Ammon's horn (tissue), 1 donor: ENCODE results near the gene SAFB2.
A peak's percentile ranks its signal among the peaks of the same experiment; 100 is the strongest.

Experiments
- DNase-seq: peaks from one replicate; pipeline ENCODE4 v3.0.0-alpha.2; 2016; ENCODE audit warnings: low spot score

SAFB2 gene

DNA sequence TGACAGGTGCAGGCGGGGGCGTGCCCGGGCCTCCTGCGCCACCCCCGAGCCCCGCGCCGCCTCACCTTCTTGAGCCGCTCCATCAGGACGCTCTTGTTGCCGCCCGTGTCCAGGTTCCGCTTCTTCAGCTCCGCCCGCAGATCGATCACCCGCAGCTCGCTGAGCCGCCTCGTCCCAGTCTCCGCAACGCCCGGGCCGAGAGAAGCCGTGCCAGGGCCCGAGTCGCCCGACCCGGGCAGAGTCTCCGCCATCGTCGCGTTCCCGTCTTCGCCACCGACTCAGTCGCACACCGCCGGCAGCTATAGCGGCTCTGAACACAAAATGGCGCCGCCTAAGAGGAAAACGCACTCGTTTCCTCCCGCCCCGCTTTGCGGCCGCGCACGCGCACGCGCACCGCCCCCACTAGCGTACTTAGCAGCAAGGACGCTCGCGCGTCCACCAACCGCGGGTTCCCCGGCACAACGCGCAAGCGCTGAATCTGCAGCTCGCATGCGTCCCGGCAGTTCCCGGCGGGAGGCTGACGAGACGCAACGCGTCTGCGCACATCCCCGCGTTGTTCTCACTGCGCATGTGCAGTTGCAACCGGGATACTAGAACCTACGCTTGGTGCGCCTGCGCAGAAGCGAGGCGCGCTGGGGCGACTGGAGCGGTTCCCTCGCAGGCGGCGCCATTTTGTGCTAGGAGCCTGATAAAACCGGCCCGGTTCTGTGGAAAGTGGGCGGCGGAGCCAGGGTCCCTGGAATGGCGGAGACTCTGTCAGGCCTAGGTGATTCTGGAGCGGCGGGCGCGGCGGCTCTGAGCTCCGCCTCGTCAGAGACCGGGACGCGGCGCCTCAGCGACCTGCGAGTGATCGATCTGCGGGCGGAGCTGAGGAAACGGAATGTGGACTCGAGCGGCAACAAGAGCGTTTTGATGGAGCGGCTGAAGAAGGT, at the start of gene SAFB2, which contains the start of gene SAFB:
Gene SAFB2 (minus strand): TSS at position 312 of the 932 bp plus-strand sequence. CDS start 61 bp downstream, at position 251.
Gene SAFB (plus strand): TSS at position 619 of the 932 bp plus-strand sequence. CDS start 123 bp downstream, at position 742.
- peak; percentile 98 for DNase-seq

DNA sequence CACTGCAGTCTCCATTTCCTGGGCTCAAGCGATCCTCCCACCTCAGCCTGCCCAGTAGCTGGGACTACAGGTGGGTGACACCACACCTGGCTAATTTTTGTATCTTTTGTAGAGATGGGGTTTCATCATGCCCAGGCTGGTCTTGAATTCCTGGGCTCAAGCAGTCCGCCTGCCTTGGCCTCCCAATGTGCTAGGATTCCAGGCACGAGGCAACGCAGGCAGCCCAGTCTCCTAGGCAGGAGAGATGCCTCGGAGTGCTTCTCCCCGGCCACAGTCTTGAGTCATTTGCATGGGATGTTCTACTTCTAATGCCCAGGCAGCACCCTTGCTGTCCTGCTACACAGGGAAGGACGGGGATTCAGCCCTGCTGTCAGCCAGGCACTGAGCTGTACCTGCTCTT, 49.0 kb upstream of the SAFB2 start:
- DNase-seq, result no peak

DNA sequence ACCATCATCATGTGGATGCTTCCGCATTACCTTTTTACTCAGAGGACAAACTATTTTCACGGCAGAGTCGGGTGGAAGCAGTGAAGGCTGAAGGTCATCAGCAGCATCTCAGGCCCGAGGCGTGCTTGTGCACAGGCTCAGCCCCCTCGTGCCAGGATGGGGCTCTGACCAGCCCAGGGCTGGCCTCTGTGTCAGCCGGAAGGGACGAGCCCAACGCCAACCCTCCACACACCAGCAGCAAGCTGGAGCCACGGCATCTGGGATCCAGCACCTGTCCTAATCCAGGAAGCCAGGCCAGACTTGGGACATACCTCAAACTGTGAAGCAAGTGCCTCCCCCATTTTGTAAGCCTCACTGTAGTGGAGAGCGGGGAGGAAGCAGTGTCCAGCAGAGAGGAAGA, 46.6 kb upstream of the SAFB2 start:
- no peak for DNase-seq

DNA sequence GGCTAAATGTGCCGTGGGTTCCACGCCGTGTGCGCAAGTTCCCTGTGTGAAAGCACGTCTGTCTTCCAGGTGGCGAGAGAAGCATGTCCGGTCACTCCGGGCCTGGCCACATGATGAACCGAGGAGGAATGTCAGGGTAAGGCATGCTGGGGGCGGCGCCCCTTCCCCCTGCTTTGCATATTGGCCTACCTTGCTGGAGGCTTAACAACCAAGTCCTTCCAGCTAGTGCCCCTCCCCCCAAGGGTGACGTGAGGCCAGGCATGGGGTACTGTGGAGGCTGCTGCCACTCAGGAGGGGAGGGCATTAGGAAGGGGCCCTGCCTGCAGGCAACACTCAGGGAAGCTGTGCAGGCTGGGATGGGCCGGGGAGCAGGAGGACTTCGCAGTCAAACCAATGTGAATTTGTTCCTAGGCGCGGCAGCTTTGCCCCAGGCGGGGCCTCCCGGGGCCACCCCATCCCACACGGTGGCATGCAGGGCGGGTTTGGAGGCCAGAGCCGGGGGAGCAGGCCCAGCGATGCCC, 45.2 kb upstream of the SAFB2 start:
- no peak for DNase-seq

DNA sequence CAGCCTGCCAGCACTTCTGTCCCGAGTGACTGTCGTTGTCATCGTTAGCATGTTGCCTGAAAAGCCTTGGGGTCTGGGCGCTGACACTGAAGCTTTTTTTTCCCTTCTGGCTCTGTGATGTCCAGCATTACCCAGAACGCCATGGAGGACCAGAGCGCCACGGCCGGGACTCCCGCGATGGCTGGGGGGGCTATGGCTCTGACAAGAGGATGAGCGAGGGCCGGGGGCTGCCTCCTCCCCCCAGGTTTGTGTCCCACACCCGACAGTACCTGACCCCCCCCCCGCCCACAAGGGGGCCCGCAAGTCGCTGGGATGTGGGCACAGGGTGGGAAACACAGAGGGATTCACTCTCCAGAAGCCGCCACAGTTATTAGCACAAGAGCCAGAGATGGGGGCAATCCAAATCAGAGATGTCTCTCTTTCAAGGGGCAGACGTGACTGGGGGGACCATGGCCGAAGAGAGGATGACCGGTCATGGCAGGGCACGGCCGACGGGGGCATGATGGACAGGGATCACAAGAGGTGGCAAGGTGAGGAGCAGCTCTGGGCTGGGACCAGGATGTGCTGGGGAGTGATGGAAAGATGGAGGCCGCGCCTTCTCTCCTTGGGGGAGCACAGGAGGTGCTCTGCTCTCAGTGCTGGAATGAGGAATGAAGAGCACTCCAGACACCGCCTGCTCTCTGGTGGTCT, 44.5 kb upstream of the SAFB2 start:
- no peak for DNase-seq

DNA sequence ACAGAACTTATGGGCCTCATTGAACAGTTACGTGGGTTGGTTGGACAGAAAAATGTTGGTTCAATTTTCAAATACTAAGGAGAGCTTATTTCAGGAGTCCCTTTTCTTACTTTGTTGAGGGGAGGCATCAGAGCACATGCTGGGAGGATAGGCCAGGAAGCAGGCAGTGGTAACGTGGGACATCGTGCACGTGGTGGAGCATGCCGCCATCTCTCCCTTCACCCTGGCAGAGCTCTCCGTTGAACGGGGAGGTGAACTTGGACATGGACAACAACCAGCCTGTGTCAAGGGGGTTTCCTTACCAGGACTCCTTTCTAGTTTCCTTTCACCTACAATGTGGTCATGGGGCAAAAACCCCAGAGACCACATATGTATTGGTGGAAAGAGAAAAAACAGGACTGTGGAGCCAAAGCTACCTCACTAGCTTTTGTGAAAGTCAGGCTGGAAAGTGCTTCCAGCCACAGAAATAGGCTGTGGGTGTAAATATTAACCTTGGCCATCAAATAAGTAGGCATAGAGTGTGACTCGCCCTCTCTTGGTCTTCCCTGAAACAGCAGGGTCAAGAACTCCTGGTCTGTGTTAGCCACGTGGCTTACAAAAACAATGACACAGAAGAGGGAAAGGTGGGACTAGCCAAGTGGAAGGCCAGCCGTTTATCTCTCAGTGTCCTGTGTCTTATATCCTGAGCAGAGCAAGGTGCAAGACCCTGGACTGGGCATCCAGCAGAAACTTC, 43.4 kb upstream of the SAFB2 start:
- DNase-seq, result no peak

DNA sequence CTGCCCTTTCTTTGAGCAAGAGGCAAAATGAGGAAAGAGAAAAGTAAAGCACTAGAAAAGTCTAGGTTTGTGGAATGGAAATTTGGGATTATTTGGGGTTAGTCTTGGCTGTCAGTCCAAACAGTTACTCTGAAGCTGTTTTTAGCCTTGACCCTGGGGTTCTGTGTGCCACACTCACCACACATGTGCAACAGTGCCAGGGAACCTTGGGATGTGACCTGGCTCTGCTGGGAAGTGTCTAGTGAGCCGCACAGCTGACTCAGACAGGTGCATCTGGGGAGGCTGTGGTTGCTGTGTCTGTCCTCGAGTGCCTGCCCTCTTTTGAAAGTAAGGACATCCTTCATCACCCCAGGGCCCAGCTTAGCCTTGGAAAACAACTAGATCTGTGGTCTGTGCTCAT, 41.9 kb upstream of the SAFB2 start:
- no peak for DNase-seq

DNA sequence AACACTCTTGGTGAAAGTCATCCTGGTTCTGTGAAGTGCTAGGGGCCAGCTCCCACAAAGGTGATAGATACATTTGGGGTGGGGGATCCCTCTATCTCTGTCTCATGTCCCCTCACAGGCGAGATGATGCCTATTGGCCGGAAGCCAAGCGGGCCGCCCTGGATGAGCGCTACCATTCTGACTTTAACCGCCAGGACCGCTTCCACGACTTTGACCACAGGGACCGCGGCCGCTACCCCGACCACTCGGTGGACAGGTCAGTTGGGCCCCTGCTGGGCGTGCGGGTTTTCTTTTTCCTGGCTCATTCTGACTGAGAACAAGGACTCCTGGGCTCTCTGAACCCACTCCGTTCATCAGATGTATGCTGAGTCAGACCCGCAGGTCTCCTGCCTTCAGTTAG, 41.3 kb upstream of the SAFB2 start:
- DNase-seq, result no peak

DNA sequence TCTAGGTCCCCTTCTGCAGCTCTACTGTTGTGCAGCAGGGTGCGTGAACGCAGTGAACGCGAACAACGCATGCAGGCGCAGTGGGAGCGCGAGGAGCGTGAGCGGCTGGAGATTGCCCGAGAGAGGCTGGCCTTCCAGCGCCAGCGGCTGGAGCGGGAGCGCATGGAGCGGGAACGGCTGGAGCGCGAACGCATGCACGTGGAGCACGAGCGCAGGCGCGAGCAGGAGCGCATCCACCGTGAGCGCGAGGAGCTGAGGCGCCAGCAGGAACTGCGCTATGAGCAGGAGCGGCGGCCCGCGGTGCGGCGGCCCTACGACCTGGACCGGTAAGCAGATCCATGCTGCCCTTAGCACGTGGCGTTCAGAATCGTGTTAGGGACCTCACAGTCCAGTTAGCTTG, 38.9 kb upstream of the SAFB2 start:
- DNase-seq, result no peak

DNA sequence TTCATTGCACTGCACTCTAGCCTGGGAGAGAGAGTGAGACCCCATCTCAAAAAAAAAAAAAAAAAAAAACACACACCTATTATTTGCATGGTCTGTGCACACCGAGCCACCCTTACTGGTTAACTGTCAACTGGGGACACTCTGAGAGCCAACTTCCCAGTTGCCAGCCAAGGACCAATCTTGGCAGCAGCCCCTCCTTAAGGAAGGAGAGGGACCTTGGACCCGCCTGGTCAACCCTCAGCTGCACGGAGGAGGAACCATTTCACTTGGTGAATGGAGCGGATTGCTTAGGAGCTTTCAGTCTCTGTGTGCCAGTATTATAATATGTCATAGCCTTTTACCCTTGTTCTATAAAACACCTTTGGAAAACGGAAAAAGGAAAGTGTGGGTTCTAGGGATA, 32.8 kb upstream of the SAFB2 start:
- no peak for DNase-seq

DNA sequence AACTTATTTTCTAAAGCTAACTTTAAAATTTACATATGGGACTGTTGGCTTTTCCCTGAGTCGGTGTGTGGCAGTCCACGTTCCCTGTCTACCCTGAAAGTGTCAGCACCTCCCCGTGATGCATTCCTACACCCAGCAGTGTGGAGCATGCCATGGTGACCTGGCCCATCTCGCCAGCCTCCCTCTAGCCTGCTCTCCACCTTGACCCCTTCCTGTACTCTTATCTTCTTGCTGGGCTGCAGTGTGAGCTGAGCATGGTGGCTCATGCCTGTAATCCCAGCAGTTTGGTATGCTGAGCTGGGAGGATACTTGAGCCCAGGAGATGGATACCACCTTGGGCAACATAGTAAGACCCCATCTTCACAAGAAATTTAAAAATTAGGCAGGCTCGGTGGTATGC, 32.4 kb upstream of the SAFB2 start:
- no peak for DNase-seq

DNA sequence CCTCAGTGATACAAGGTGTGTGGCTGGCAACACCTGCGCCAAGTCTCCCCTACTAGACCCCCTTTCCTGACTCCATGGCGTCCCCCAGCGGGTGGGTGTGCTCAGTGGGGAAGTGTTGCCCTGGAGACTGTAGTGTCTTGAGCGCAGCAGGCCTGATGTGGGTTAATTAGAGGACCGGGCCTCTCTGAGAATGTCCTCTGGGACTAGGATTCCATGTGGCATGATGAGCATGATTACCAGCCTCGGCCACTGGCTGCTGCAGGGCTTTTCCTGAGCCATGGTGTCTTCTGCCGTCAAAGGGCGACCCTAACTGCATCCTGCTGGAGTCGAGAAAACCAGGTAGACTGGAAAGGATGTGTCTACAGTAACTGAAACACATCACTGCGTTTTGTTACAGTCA, 29.7 kb upstream of the SAFB2 start:
- no peak for DNase-seq

DNA sequence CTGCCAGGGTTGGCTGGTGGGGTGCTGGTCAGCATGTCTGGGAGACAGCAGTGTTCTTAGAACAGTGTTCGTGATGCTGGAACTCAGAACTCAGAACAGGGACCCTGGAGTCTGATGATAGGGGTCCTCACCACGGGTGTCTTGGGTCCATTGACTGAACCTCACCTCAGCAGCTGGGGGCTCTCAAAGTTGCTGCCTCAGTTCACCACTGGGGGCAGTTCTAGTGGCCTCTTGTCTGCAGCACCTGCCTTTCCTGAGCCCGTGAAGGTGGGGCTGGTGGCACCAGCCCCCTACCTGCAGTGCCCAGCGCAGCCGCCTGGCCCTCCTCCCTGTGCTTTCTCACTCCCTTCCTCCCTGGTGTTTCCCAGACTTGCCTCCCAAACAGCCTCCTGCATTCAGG, 28.8 kb upstream of the SAFB2 start:
- no peak for DNase-seq

DNA sequence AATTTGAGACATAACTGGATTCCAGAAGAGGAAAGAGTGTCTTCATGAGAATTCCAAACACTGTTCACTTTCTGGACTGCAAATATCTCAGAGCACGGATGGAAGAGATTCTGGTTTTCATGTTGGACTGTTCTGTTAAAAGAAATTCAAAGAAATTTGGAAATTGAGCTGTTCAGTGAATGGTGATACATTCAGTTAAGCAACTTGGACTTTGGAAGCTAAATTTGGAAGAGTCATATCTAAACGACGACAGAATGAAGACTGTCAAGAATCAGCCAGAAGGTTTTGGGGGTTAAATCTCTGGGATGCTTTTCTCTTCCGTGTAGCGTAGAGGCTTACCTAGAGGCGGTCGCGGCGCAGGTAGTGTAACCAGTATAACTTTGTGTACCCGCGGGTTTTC, 25.9 kb upstream of the SAFB2 start:
- no peak for DNase-seq

DNA sequence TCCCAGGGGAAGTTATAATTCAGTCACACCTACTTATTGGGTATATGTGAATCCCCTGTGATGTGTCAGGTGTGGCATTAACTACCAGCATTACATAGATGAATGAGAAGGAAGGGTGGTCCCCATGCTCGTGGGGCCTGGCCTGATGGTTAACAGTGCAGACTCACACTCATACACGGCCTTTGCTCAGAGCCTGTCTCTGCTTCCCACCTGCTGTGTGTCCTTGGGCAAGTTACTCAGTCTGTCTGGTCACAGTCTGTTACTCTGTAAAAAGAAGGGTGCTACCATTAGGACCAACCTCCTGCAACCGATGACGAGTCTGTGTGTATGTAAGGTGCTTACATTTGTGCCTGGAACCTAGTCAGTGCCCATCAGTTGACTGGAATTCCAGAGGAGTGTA, 24.1 kb upstream of the SAFB2 start:
- DNase-seq, result no peak

DNA sequence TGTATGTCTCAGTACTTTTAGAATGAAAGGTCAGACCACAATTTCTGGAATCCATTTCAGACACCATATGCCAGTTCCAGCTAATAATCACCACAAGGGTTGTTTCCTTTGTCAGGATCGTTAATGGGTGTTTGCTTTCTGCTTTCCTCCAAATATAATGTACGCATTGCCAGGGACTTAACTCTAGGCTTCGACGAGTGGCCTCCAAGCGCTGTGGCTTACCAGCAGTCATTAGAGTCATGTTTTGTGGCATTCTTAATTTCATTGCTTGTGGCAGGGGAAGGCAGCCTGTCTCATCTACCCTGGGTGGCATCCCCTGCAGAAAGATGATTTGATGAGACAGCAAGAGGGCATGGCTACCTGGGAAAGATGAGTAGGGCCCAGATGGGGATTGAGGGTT, 22.8 kb upstream of the SAFB2 start:
- no peak for DNase-seq

DNA sequence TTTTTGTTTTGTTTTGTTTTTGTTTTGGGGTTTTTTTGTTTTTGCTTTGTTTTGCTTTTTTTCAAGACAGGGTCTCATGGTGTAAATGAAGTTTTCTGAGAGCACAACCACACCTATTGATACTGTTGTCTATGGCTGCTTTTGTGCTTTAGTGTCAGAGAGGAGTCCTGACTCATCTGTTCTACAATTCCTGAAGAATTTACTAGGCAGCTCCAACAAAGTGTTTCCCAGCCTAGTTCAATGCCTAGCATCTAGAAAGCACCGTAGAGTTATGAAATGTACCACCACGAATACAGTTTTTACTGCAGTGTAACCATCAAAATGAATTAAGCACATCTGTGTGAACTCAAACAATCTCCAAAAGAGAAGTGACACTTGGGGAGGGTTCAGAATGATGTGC, 21.5 kb upstream of the SAFB2 start:
- no peak for DNase-seq

DNA sequence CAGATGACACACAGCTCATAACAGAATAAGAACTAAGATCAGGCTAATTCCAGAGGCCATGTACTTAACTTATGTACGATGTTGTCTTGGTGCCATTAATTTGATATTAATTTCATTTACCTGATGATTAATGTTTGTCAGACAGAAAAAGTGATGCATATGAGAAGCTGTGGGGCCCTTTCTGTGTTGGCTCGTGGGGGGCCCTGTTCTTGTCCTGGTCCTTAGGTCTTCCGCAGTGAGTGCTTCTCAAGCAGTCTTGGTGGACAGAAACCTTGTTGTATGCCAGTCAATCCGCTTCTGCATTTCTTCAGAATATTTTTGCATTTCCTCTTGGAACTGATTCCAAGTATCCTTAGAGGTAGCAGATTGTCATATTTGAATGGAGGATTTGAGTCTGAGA, 20.5 kb upstream of the SAFB2 start:
- DNase-seq, result no peak

DNA sequence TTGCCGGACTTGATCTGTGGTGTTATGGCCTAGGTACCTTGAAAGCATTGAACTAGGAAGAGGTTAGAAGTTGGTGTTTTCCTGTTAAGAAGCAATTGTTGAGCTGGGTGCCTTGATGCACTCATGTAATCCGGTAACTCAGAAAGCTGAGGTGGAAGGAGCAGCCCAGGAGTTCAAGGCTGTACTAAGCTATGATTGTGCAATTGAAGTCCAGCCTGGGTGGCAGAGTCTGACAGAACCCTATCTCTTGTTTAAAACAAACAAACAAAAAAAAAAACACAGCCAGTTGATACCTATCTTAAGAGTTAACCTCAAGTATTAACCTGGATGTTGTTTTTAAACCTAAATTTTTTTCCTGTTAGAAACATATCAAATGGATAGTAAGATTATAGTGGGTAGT, 19.6 kb upstream of the SAFB2 start:
- DNase-seq, result no peak

DNA sequence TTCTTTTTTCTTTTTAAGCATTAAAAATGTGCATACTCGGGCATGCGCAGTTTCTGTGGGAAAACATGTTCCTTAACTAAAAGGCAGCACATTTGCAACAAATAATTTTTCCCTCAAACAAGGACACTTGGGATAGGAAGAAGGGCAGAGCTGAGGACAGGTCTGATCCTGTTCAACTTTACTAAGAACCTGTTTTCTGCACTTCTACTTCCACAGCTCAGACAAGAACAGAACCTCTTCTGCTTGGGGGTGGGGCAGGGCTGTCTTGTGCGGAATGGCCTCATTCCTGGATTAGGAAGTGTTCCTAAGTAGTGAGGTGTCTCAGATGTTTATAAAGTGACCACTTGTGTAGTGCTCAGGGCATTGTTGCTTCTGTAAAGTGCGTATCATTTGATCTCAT, 18.6 kb upstream of the SAFB2 start:
- DNase-seq, result no peak

DNA sequence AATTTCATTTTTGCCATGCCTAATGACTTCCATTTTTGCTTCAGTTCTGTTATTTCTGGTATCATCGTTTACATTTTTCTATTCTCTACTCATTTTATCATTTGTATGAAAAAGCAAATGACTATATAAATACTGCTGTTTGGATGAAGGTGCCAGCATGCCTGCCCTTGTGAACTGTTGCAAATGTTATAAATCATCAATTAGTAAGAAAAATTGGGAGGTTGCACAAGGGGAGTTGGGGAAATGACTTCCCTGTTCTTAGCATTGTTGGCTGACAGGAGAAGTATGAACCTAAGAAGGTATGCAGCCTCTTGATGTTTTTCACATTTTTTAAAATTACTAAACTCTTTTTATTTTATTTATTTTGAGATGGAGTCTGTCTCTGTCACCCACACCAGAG, 15.4 kb upstream of the SAFB2 start:
- no peak for DNase-seq

DNA sequence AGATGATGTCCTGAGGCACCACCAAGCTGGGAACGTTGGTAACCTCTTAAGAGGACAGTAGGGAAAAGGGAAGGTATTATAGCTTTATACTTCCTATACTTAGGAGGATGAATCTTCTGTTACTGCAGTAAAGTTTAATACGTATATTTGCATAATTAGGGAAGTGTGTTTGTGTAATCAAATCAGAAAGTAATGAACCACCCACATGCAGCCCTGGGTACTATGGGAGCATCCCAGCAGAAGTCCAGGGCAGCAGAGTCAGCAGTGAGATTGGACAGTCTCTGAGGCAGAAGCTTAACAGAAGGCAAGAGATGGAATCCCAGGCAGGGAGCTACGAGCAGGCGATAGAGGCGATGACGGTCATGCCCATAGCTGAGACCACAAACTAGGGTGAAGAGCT, 12.9 kb upstream of the SAFB2 start:
- no peak for DNase-seq
